Measurements from ENCODE around the gene SCO2.
"Not testable (repeated sequence)": the region's sequence is repeated elsewhere in the genome, so short reads cannot be mapped to it uniquely, and the experiment has no call there.

Gene SCO2

GRCh38 chr22:50541667-50542026 is 16.2 kb upstream of the SCO2 start:
- H3K36me3 ChIP-seq (ENCODE audit: control insufficient read depth, insufficient read depth, low read length); H3K4me1 ChIP-seq (ENCODE audit: control insufficient read depth, insufficient read depth, low read length, poor library complexity, severe bottlenecking); H3K27ac ChIP-seq (ENCODE audit: low read depth, low read length, severe bottlenecking); H3K9me3 ChIP-seq (ENCODE audit: control insufficient read depth, low read length); H3K4me3 ChIP-seq (ENCODE audit: extremely low read depth, insufficient read depth, low read length, poor library complexity, severe bottlenecking): not testable (repeated sequence)
- WGBS, 2 experiments (ENCODE audit: insufficient coverage in 2 of 2), result 90 to 96% methylated on average over 3 to 5 of the region's 5 CpGs

GRCh38 chr22:50540381-50540780 is 15.0 kb upstream of the SCO2 start:
- 84 to 91% methylated on average over 9 of the region's 10 CpGs for WGBS, 2 experiments (ENCODE audit: insufficient coverage in 2 of 2)
- Histone ChIP-seq H3K27ac (ENCODE audit: low read depth, low read length, severe bottlenecking) (no peak overlapping the region), H3K4me1 (ENCODE audit: control insufficient read depth, insufficient read depth, low read length, poor library complexity, severe bottlenecking) (peaks cover 4% of the 10 kb centered on the region), H3K4me3 (ENCODE audit: extremely low read depth, insufficient read depth, low read length, poor library complexity, severe bottlenecking) (no peak overlapping the region), H3K36me3 (ENCODE audit: control insufficient read depth, insufficient read depth, low read length) (no peaks in the 10 kb centered on the region), H3K9me3 (ENCODE audit: control insufficient read depth, low read length) (no peaks in the 10 kb centered on the region)

- WGBS, 2 experiments (ENCODE audit: insufficient coverage in 2 of 2), result 90 to 94% methylated on average over 9 to 13 of the region's 13 CpGs
- Histone ChIP-seq H3K27ac (ENCODE audit: low read depth, low read length, severe bottlenecking) (no peak overlapping the region), H3K4me1 (ENCODE audit: control insufficient read depth, insufficient read depth, low read length, poor library complexity, severe bottlenecking) (no peaks in the 10 kb centered on the region), H3K36me3 (ENCODE audit: control insufficient read depth, insufficient read depth, low read length) (no peaks in the 10 kb centered on the region), H3K4me3 (ENCODE audit: extremely low read depth, insufficient read depth, low read length, poor library complexity, severe bottlenecking) (no peak overlapping the region), H3K9me3 (ENCODE audit: control insufficient read depth, low read length) (no peaks in the 10 kb centered on the region)
Measured at GRCh38 chr22:50537765-50538164, 12.4 kb upstream of the SCO2 start.

GRCh38 chr22:50536226-50536625 is 10.8 kb upstream of the SCO2 start:
- Histone ChIP-seq H3K36me3 (ENCODE audit: control insufficient read depth, insufficient read depth, low read length) (no peaks in the 10 kb centered on the region), H3K4me1 (ENCODE audit: control insufficient read depth, insufficient read depth, low read length, poor library complexity, severe bottlenecking) (peaks cover 3% of the 10 kb centered on the region), H3K9me3 (ENCODE audit: control insufficient read depth, low read length) (no peaks in the 10 kb centered on the region), H3K27ac (ENCODE audit: low read depth, low read length, severe bottlenecking) (no peak overlapping the region), H3K4me3 (ENCODE audit: extremely low read depth, insufficient read depth, low read length, poor library complexity, severe bottlenecking) (no peak overlapping the region)
- WGBS, 2 experiments (ENCODE audit: insufficient coverage in 2 of 2), result 94% methylated on average over 3 of the region's 3 CpGs

- WGBS, 2 experiments (ENCODE audit: insufficient coverage in 2 of 2), result 93 to 94% methylated on average over 3 to 5 of the region's 8 CpGs
- H3K36me3 ChIP-seq (ENCODE audit: control insufficient read depth, insufficient read depth, low read length), result no peaks in the 10 kb centered on the region
- no peak overlapping the region for H3K27ac ChIP-seq (ENCODE audit: low read depth, low read length, severe bottlenecking)
- H3K4me3 ChIP-seq (ENCODE audit: extremely low read depth, insufficient read depth, low read length, poor library complexity, severe bottlenecking), result no peak overlapping the region
- H3K4me1 ChIP-seq (ENCODE audit: control insufficient read depth, insufficient read depth, low read length, poor library complexity, severe bottlenecking), result peaks cover 6% of the 10 kb centered on the region
- H3K9me3 ChIP-seq (ENCODE audit: control insufficient read depth, low read length), result no peaks in the 10 kb centered on the region
Measured at GRCh38 chr22:50535113-50535512, 9.7 kb upstream of the SCO2 start.

- WGBS, 2 experiments (ENCODE audit: insufficient coverage in 2 of 2), result 77 to 80% methylated on average over 7 to 11 of the region's 21 CpGs
- H3K4me3 ChIP-seq (ENCODE audit: extremely low read depth, insufficient read depth, low read length, poor library complexity, severe bottlenecking); H3K9me3 ChIP-seq (ENCODE audit: control insufficient read depth, low read length); H3K36me3 ChIP-seq (ENCODE audit: control insufficient read depth, insufficient read depth, low read length); H3K4me1 ChIP-seq (ENCODE audit: control insufficient read depth, insufficient read depth, low read length, poor library complexity, severe bottlenecking): not testable (repeated sequence)
- peak overlapping the region; percentile 53 for H3K27ac ChIP-seq (ENCODE audit: low read depth, low read length, severe bottlenecking)
Measured at GRCh38 chr22:50533856-50534711, 8.7 kb upstream of the SCO2 start.

- no peak overlapping the region for H3K4me3 ChIP-seq (ENCODE audit: extremely low read depth, insufficient read depth, low read length, poor library complexity, severe bottlenecking)
- no peaks in the 10 kb centered on the region for H3K9me3 ChIP-seq (ENCODE audit: control insufficient read depth, low read length)
- peak overlapping the region; percentile 53 for H3K27ac ChIP-seq (ENCODE audit: low read depth, low read length, severe bottlenecking)
- H3K4me1 ChIP-seq (ENCODE audit: control insufficient read depth, insufficient read depth, low read length, poor library complexity, severe bottlenecking), result peaks cover 6% of the 10 kb centered on the region
- H3K36me3 ChIP-seq (ENCODE audit: control insufficient read depth, insufficient read depth, low read length), result no peaks in the 10 kb centered on the region
- WGBS, 2 experiments (ENCODE audit: insufficient coverage in 2 of 2), result 94% methylated on average over 12 to 13 of the region's 19 CpGs
Measured at GRCh38 chr22:50532824-50533796, 7.7 kb upstream of the SCO2 start.

- Histone ChIP-seq H3K4me1 (ENCODE audit: control insufficient read depth, insufficient read depth, low read length, poor library complexity, severe bottlenecking) (peaks cover 6% of the 10 kb centered on the region), H3K27ac (ENCODE audit: low read depth, low read length, severe bottlenecking) (peak overlapping the region; percentile 53), H3K9me3 (ENCODE audit: control insufficient read depth, low read length) (no peaks in the 10 kb centered on the region), H3K36me3 (ENCODE audit: control insufficient read depth, insufficient read depth, low read length) (no peaks in the 10 kb centered on the region), H3K4me3 (ENCODE audit: extremely low read depth, insufficient read depth, low read length, poor library complexity, severe bottlenecking) (peak overlapping the region; percentile 44)
- WGBS, 2 experiments (ENCODE audit: insufficient coverage in 2 of 2), result 5 to 6% methylated on average over 29 to 42 of the region's 56 CpGs
Measured at GRCh38 chr22:50531962-50532674, 6.7 kb upstream of the SCO2 start.

- H3K36me3 ChIP-seq (ENCODE audit: control insufficient read depth, insufficient read depth, low read length), result no peaks in the 10 kb centered on the region
- H3K9me3 ChIP-seq (ENCODE audit: control insufficient read depth, low read length), result no peaks in the 10 kb centered on the region
- H3K27ac ChIP-seq (ENCODE audit: low read depth, low read length, severe bottlenecking), result peak overlapping the region; percentile 53
- peaks cover 6% of the 10 kb centered on the region for H3K4me1 ChIP-seq (ENCODE audit: control insufficient read depth, insufficient read depth, low read length, poor library complexity, severe bottlenecking)
- 3 to 8% methylated on average over 36 to 38 of the region's 44 CpGs for whole genome bisulfite sequencing, 2 experiments (ENCODE audit: insufficient coverage in 2 of 2)
- peak overlapping the region; percentile 44 for H3K4me3 ChIP-seq (ENCODE audit: extremely low read depth, insufficient read depth, low read length, poor library complexity, severe bottlenecking)
Measured at GRCh38 chr22:50531546-50531961, 6.2 kb upstream of the SCO2 start.

- no peaks in the 10 kb centered on the region for H3K9me3 ChIP-seq (ENCODE audit: control insufficient read depth, low read length)
- peaks cover 6% of the 10 kb centered on the region for H3K4me1 ChIP-seq (ENCODE audit: control insufficient read depth, insufficient read depth, low read length, poor library complexity, severe bottlenecking)
- no peaks in the 10 kb centered on the region for H3K36me3 ChIP-seq (ENCODE audit: control insufficient read depth, insufficient read depth, low read length)
- H3K27ac ChIP-seq (ENCODE audit: low read depth, low read length, severe bottlenecking), result no peak overlapping the region
- 13 to 16% methylated on average over 42 to 48 of the region's 53 CpGs for WGBS, 2 experiments (ENCODE audit: insufficient coverage in 2 of 2)
- H3K4me3 ChIP-seq (ENCODE audit: extremely low read depth, insufficient read depth, low read length, poor library complexity, severe bottlenecking), result peak overlapping the region; percentile 44
Measured at GRCh38 chr22:50530877-50531545, 5.6 kb upstream of the SCO2 start.
